HL-60 (cell line): ENCODE data around the gene MDN1.

Source experiments
- DNase-seq, 2 experiments: peaks; one replicate each; pipeline ENCODE4 v3.0.0-alpha.2; 2010 to 2020; ENCODE audit warnings: low read depth in 1 of 2, low spot score in 1 of 2
- H3K27ac ChIP-seq: fragments of 250-450 bp; sonication (Bioruptor Pico); replicated peaks from 2 replicates; pipeline ENCODE4 v1.5.1; 2020; ENCODE audit warnings: mild to moderate bottlenecking, moderate library complexity
- H3K27me3 ChIP-seq: fragments of 250-450 bp; sonication (Bioruptor Pico); 2 replicates; pipeline ENCODE4 v1.5.1; 2021; ENCODE audit warnings: mild to moderate bottlenecking, moderate library complexity; ENCODE audit not compliant: insufficient read depth, poor library complexity, severe bottlenecking
- H3K4me3 ChIP-seq: replicated peaks from 2 replicates; pipeline ENCODE4 v1.5.1; 2011; ENCODE audit warnings: mild to moderate bottlenecking, control low read depth, low read length; ENCODE audit not compliant: insufficient read depth
- GABPA ChIP-seq: IDR thresholded peaks from 2 replicates; pipeline ENCODE4 v1.6.1; 2012; ENCODE audit warnings: low read depth
- POLR2AphosphoS5 ChIP-seq: IDR thresholded peaks from 2 replicates; pipeline ENCODE4 v1.6.1; 2012; ENCODE audit warnings: low read depth
- SPI1 ChIP-seq: IDR thresholded peaks from 2 replicates; pipeline ENCODE4 v1.6.1; 2012; ENCODE audit warnings: low read depth, mild to moderate bottlenecking, borderline replicate concordance
- TF ChIP-seq, protein P1 (sequence below): IDR thresholded peaks from one replicate; pipeline ENCODE4 v1.5.1; 2011; ENCODE audit warnings: low read length, control low read depth, inconsistent platforms; ENCODE audit not compliant: insufficient read depth
- TF ChIP-seq, protein P2 (sequence below): IDR thresholded peaks from 2 replicates; pipeline ENCODE4 v1.6.1; 2012; ENCODE audit warnings: low read depth; ENCODE audit not compliant: insufficient replicate concordance

MDN1 gene

DNA sequence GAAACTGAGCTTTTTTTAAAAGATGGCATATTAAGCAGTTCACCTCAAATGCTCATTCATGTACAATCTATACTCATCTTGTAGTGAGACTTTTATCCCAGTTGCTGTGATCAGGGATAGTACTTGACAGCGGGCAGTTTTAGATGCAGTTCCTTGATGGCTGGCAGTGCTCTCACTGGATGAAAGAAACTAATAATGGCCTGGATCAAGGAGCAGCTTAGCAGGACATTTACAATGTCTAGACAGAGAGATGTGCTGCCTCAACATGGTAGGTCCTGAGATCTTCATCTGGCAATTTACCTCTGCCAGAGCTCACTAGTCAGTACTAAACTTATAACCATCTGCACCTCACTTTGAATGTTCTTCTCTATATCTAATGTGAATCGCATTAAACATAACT, 134.3 kb downstream of the MDN1 start:
- DNase-seq: no peak
- Histone ChIP-seq H3K27me3 (no peaks in the 10 kb centered on the region), H3K4me3 (no peak overlapping the region), H3K27ac (no peak overlapping the region)
- no peak for TF ChIP-seq POLR2AphosphoS5
- TF ChIP-seq, protein P1, sequence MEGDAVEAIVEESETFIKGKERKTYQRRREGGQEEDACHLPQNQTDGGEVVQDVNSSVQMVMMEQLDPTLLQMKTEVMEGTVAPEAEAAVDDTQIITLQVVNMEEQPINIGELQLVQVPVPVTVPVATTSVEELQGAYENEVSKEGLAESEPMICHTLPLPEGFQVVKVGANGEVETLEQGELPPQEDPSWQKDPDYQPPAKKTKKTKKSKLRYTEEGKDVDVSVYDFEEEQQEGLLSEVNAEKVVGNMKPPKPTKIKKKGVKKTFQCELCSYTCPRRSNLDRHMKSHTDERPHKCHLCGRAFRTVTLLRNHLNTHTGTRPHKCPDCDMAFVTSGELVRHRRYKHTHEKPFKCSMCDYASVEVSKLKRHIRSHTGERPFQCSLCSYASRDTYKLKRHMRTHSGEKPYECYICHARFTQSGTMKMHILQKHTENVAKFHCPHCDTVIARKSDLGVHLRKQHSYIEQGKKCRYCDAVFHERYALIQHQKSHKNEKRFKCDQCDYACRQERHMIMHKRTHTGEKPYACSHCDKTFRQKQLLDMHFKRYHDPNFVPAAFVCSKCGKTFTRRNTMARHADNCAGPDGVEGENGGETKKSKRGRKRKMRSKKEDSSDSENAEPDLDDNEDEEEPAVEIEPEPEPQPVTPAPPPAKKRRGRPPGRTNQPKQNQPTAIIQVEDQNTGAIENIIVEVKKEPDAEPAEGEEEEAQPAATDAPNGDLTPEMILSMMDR: no peak
- no peak for TF ChIP-seq SPI1
- TF ChIP-seq, protein P2, sequence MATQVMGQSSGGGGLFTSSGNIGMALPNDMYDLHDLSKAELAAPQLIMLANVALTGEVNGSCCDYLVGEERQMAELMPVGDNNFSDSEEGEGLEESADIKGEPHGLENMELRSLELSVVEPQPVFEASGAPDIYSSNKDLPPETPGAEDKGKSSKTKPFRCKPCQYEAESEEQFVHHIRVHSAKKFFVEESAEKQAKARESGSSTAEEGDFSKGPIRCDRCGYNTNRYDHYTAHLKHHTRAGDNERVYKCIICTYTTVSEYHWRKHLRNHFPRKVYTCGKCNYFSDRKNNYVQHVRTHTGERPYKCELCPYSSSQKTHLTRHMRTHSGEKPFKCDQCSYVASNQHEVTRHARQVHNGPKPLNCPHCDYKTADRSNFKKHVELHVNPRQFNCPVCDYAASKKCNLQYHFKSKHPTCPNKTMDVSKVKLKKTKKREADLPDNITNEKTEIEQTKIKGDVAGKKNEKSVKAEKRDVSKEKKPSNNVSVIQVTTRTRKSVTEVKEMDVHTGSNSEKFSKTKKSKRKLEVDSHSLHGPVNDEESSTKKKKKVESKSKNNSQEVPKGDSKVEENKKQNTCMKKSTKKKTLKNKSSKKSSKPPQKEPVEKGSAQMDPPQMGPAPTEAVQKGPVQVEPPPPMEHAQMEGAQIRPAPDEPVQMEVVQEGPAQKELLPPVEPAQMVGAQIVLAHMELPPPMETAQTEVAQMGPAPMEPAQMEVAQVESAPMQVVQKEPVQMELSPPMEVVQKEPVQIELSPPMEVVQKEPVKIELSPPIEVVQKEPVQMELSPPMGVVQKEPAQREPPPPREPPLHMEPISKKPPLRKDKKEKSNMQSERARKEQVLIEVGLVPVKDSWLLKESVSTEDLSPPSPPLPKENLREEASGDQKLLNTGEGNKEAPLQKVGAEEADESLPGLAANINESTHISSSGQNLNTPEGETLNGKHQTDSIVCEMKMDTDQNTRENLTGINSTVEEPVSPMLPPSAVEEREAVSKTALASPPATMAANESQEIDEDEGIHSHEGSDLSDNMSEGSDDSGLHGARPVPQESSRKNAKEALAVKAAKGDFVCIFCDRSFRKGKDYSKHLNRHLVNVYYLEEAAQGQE: no peak
- TF ChIP-seq GABPA: no peak

DNA sequence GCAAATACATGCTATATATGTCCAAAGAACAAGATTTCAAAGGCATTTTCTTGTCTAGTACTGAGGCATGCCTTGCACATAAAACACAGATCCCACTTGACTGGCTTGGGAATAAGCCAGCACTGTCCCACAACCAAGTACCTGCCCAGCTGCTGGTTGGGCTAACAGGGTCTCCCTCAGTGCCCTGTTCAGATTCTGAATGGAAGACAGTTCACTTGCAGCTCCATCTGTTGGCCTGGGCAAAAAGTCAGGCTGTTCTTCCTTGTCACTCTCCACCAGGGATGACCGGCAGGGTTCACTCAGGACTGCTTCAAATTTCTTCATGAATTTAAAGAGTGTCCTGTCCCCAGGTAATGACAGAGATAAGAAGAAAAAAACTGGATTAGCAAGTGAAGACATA, 136.6 kb downstream of the MDN1 start:
- H3K27ac ChIP-seq: no peak overlapping the region
- no peaks in the 10 kb centered on the region for H3K27me3 ChIP-seq
- no peak overlapping the region for H3K4me3 ChIP-seq
- no peak for DNase-seq
- TF ChIP-seq GABPA (no peak), SPI1 (no peak), POLR2AphosphoS5 (no peak)
- TF ChIP-seq, protein P2: no peak
- TF ChIP-seq, protein P1: no peak

DNA sequence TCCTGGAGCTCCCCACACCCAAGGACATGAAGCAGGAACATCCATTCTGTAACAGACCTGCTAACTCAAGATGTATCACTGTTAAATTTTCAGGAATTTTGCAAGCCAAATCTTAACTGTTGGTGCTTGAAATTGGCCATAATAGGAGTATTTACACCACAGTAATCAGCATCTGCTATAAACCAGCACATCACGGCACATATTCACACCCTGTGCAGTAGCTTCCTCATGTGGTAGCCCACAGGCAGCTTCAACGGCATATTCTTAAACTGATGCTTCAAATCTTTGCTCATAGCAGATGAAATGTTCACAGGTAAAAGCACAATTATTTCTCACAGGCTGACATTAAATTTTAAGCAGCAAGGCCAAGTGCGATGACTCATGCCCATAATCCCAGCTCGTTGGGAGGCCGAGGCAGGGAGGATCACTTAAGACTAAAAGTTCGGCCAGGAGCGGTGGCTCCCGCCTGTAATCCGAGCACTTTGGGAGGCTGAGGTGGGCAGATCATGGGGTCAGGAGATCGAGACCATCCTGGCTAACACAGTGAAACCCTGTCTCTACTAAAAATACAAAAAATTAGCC, 137.5 kb downstream of the MDN1 start:
- no peaks in the 10 kb centered on the region for H3K27me3 ChIP-seq

More for the DNA sequence above, 137.5 kb downstream of the MDN1 start:
- Histone ChIP-seq H3K4me3 (no peak overlapping the region), H3K27ac (no peak overlapping the region)
- no peak for DNase-seq
- TF ChIP-seq POLR2AphosphoS5 (no peak), GABPA (no peak), SPI1 (no peak)
- TF ChIP-seq, protein P1: no peak
- TF ChIP-seq, protein P2: no peak
